ENCODE data around the gene VAV2.

DNA sequence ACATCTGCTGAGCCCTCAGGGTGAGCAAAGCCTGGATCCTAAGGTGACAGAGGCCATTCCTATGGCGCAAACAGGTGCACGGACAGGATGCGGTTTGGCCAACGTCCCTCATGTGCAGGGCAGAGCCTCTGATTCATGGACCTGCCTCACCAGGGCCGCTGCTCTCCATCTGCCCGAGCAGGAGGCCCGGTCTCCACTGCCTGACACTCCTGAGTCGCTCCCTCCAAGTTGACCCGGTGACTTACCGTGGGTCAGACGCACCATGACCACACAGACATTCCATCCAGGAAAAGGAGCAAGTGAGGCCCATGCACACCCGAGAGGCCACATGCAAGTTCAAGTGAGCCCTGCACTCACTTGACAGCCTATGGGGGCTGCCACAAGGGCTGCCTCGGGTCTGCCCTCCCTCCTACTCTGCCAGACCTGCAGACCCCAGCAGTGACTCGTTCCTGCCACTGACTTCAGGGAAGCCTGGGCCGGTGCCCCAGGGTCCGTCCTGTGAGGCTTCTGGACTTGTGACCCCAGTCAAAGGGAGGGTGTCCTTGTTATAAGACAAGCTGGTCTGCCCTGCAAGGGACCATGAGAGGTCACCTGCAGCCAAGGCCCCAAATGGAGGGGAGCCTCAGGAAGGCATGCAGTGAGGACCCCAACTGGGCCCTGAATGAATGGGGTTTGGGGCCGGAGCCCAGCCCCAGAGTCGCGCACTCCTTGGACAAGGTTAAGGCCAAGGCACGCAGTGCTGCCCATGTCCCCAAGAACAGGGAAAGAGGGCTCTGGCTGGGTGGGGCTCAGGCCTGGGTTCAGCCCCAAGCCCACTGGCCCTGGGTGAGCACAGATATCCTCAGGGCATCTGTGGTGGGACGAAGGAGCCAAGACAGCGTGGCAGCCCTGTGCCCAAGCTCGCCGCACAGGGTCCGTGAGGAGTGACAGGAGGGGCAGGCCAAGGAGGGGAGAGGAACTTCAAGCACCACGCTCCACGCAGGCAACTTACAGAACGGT, 43.2 kb upstream of the VAV2 start:
- TF ChIP-seq RCOR1 (IDR thresholded peaks at IDR 0.05; ENCODE audit: low read depth, low read length) (no peak), CTCF (IDR thresholded peaks at IDR 0.05) (no peak), ELK1 (IDR thresholded peaks at IDR 0.05; ENCODE audit: low read depth, low read length) (no peak), EP300 (IDR thresholded peaks at IDR 0.05) (no peak), ESRRA (IDR thresholded peaks at IDR 0.05; ENCODE audit: borderline replicate concordance, low read length) (no peak), POLR2A (IDR thresholded peaks at IDR 0.05; ENCODE audit: low read length) (no peak), HMGXB4 (CRISPR knock-in tag; IDR thresholded peaks at IDR 0.05; ENCODE audit: borderline replicate concordance) (no peak)

Data from A549 (cell line).